Measurements from ENCODE around the gene CYP3A4. TPM values are rescaled to one million over a fixed set of nuclear protein-coding genes. Genes with fewer than 3 reads are reported as not detected.
A peak's percentile ranks its signal among the peaks of the same experiment; 100 is the strongest.

CYP3A4 gene
- total RNA-seq, 6 experiments from 2014 or later: not detected

GRCh38 chr7:99733448-99733847 is 50.5 kb downstream of the CYP3A4 start:
- Mint-ChIP-seq H3K9me3 (no peaks in the 10 kb centered on the region), H3K36me3 (ENCODE audit: low read depth) (no peaks in the 10 kb centered on the region), H3K27me3 (ENCODE audit: insufficient read depth) (peaks cover 13% of the 10 kb centered on the region), H3K4me3 (no peak overlapping the region), H3K4me1 (ENCODE audit: low read depth) (peaks cover 10% of the 10 kb centered on the region), H3K27ac (no peak overlapping the region)
- peak; percentile 68 for TF ChIP-seq CTCF (IDR thresholded peaks at IDR 0.05)
- no peak for DNase-seq

GRCh38 chr7:99733003-99733402 is 51.0 kb downstream of the CYP3A4 start:
- H3K4me3 Mint-ChIP-seq: no peak overlapping the region
- H3K4me1 Mint-ChIP-seq (ENCODE audit: low read depth): peaks cover 7% of the 10 kb centered on the region
- H3K27me3 Mint-ChIP-seq (ENCODE audit: insufficient read depth): peaks cover 13% of the 10 kb centered on the region
- no peak for TF ChIP-seq CTCF (IDR thresholded peaks at IDR 0.05)
- H3K9me3 Mint-ChIP-seq: no peaks in the 10 kb centered on the region
- no peak for DNase-seq
- H3K27ac Mint-ChIP-seq: no peak overlapping the region
- no peaks in the 10 kb centered on the region for H3K36me3 Mint-ChIP-seq (ENCODE audit: low read depth)

- Mint-ChIP-seq H3K4me1 (ENCODE audit: low read depth) (no peaks in the 10 kb centered on the region), H3K36me3 (ENCODE audit: low read depth) (no peaks in the 10 kb centered on the region), H3K9me3 (no peaks in the 10 kb centered on the region), H3K27me3 (ENCODE audit: insufficient read depth) (peaks cover 13% of the 10 kb centered on the region), H3K4me3 (no peak overlapping the region), H3K27ac (no peak overlapping the region)
- TF ChIP-seq CTCF (IDR thresholded peaks at IDR 0.05): no peak
- no peak for DNase-seq
Measured at GRCh38 chr7:99731638-99732374, 52.2 kb downstream of the CYP3A4 start.

- no peaks in the 10 kb centered on the region for H3K4me1 Mint-ChIP-seq (ENCODE audit: low read depth)
Measured at GRCh38 chr7:99730992-99731391, 53.0 kb downstream of the CYP3A4 start.

GRCh38 chr7:99730238-99730810 is 53.7 kb downstream of the CYP3A4 start:
- Mint-ChIP-seq H3K36me3 (ENCODE audit: low read depth) (no peaks in the 10 kb centered on the region), H3K4me1 (ENCODE audit: low read depth) (no peaks in the 10 kb centered on the region), H3K27me3 (ENCODE audit: insufficient read depth) (peaks cover 14% of the 10 kb centered on the region), H3K4me3 (no peak overlapping the region), H3K27ac (no peak overlapping the region), H3K9me3 (no peaks in the 10 kb centered on the region)
- no peak for DNase-seq
- no peak for TF ChIP-seq CTCF (IDR thresholded peaks at IDR 0.05)

More at GRCh38 chr7:99730992-99731391, 53.0 kb downstream of the CYP3A4 start:
- Mint-ChIP-seq H3K27ac (no peak overlapping the region), H3K9me3 (no peaks in the 10 kb centered on the region), H3K36me3 (ENCODE audit: low read depth) (no peaks in the 10 kb centered on the region), H3K4me3 (no peak overlapping the region), H3K27me3 (ENCODE audit: insufficient read depth) (peaks cover 12% of the 10 kb centered on the region)
- TF ChIP-seq CTCF (IDR thresholded peaks at IDR 0.05): no peak
- DNase-seq: no peak
